Body of pancreas (tissue), 4 donors: ENCODE measurements around the gene SEC22A.

Experiments
- CTCF ChIP-seq, 7 experiments: fragments of 450-650 bp in 4 of 7; fragments of 200-600 bp in 3 of 7; sonication (generic) in 3 of 7; IDR thresholded peaks; one replicate each; pipeline ENCODE4 v1.5.1; 2016 to 2019; ENCODE audit warnings: antibody characterized with exemption in 7 of 7
- POLR2A ChIP-seq, 3 donors: fragments of 450-650 bp; IDR thresholded peaks; one replicate each; pipeline ENCODE4 v1.6.1; 2016; ENCODE audit warnings: antibody characterized with exemption in 3 of 3, mild to moderate bottlenecking in 2 of 3

- TF ChIP-seq CTCF (IDR thresholded peaks at IDR 0.05), result no peak
- TF ChIP-seq POLR2A (IDR thresholded peaks at IDR 0.05), result no peak
Measured at GRCh38 chr3:123296836-123297626, 95.3 kb downstream of the SEC22A start.
